ENCODE results near the gene DDIT4. TPM values are rescaled to one million over a fixed set of nuclear protein-coding genes. Genes with fewer than 3 reads are reported as not detected.

Gene DDIT4
- total and polyA plus RNA-seq, 2 of the 8 experiments (the other 6 are each of a cell fraction or from before 2014, with no cell fraction given): 47.4 to 108 TPM

DNA sequence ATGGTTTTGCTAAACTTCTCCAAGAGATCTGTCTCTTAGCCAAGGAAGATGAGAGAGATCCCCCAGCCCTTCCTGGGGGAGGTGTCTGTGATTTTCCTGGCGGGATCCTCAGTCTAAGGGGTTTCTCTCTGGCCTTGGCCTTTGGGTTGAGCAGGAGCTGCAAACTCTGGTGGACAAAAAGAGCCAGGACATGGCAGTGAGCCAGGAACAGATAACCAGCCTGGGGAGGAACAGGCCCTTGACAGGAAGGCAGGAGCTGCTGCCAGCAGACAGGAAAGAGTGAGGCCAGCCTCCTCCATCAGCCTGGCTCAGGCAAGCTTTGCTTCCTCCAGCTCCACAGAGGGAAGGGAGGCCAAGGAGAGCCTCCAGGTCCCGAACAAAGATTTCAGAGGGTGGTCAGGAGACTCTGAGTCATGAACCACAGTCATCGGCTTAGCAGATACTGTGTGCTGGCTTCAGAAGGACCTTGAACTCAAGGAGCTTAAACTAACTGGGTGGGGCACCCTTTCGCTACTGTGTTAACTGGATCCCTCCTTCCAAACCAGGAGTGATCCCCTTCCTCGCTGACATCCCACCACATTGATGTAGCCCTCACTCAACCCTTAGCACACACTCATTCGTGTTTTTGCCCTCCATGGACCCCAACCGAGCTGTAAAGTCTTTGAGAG is 34.7 kb downstream of the DDIT4 start:
- Histone ChIP-seq H4K91ac (replicated peaks; ENCODE audit: insufficient read length, low read length) (no peak overlapping the region), H2BK12ac (ENCODE audit: low read depth, low read length) (0 out of 2 replicates have a peak overlapping the region, but pooled peaks have one; percentile 28), H3K9me3 (ENCODE audit: insufficient read depth in 2 of 2, low read depth in 1 of 2, low read length in 1 of 2) (no peaks in the 10 kb centered on the region), H3K4me3 (ENCODE audit: extremely low read depth in 1 of 4, insufficient read depth in 2 of 4, low read depth in 3 of 4, low read length in 4 of 4) (no peak overlapping the region), H3K56ac (replicated peaks; ENCODE audit: insufficient read length, low read depth, low read length) (no peak overlapping the region), H2AFZ (ENCODE audit: low read length) (no peak overlapping the region; the same call in 1 of the 2 replicates), H4K8ac (ENCODE audit: extremely low read depth, insufficient read depth, low read length) (no peak overlapping the region; the same call in 1 of the 2 replicates), H3K4ac (replicated peaks; ENCODE audit: insufficient read length, low read depth, low read length) (no peak overlapping the region), H3K23me2 (ENCODE audit: low read depth, low read length) (no peaks in the 10 kb centered on the region), H3K27ac (ENCODE audit: low read depth, low read length) (no peak overlapping the region), H3K4me1 (replicated peaks in 1 of 4; ENCODE audit: control insufficient read depth in 3 of 4, insufficient read depth in 4 of 4, low read length in 3 of 4) (peaks cover 0 to 14% (median 12%) of the 10 kb centered on the region in 4 experiments; a peak in 6 of 7 replicates), H2BK15ac (ENCODE audit: low read length) (0 out of 2 replicates have a peak overlapping the region, but pooled peaks have one; percentile 0), H4K20me1 (replicated peaks in 1 of 2; ENCODE audit: control insufficient read depth in 1 of 2, insufficient read depth in 2 of 2, low read length in 2 of 2) (no peaks in the 10 kb centered on the region), H2BK5ac (ENCODE audit: low read depth, low read length) (peak overlapping the region; percentile 31; the same call in 1 of the 2 replicates), H2BK20ac (ENCODE audit: low read length) (0 out of 2 replicates have a peak overlapping the region, but pooled peaks have one; percentile 5), H4K5ac (ENCODE audit: insufficient read length, low read depth, low read length) (no peak overlapping the region), H3K18ac (ENCODE audit: extremely low read depth, low read length) (no peak overlapping the region), H3K27me3 (replicated peaks in 1 of 4; ENCODE audit: control insufficient read depth in 3 of 4, extremely low read depth in 1 of 4, insufficient read depth in 3 of 4, low read length in 3 of 4) (peaks cover 0 to 3% (median 0%) of the 10 kb centered on the region in 4 experiments; a peak in 1 of 7 replicates), H3K14ac (ENCODE audit: insufficient read length) (no peak overlapping the region), H3K79me1 (ENCODE audit: low read depth, low read length) (no peaks in the 10 kb centered on the region), H3K9ac (replicated peaks in 1 of 4; ENCODE audit: extremely low read depth in 1 of 4, low read depth in 3 of 4, low read length in 3 of 4) (no peak overlapping the region), H3K36me3 (ENCODE audit: control insufficient read depth in 2 of 4, insufficient read depth in 4 of 4, low read length in 3 of 4) (no peaks in the 10 kb centered on the region), H3K4me2 (ENCODE audit: insufficient read depth in 1 of 2, low read depth in 2 of 2, low read length in 2 of 2) (no peak overlapping the region), H2AK5ac (ENCODE audit: low read depth, low read length) (no peak overlapping the region), H3K79me2 (ENCODE audit: control insufficient read depth in 1 of 2, insufficient read depth in 2 of 2, low read length in 2 of 2) (no peaks in the 10 kb centered on the region), H2BK120ac (replicated peaks; ENCODE audit: low read depth, low read length) (no peak overlapping the region), H3K23ac (ENCODE audit: insufficient read length) (no peak overlapping the region)
- CTCF ChIA-PET (ENCODE audit: partially characterized antibody): interaction anchor here (0.5 to 1.6 kb wide), 6 partner anchors 20 to 1978 kb away, joined by 3 to 9 read pairs (median 5); no protein-coding TSS in a partner anchor
- POLR2A ChIA-PET (ENCODE audit: partially characterized antibody): interaction anchor here (0.8 to 39.2 kb wide), 6 partner anchors 12 to 32 kb away, joined by 3 to 895 read pairs (median 8); partner anchors contain the start of gene DDIT4
- WGBS, 2 experiments (ENCODE audit: extremely low coverage in 1 of 2, insufficient coverage in 1 of 2, insufficient read length in 1 of 2, insufficient replicate concordance in 2 of 2, low coverage in 1 of 2, low lambda C conversion rate in 2 of 2, missing lambda C conversion rate in 1 of 2): 75% methylated on average over 7 of the region's 7 CpGs; no CpG with 5 or more reads in 1 of the 2 experiments
- no peak for DNase-seq (ENCODE audit: low read depth in 1 of 2, low spot score in 2 of 2)
- no peak for FAIRE-seq
- no peak for TF ChIP-seq CBX5 (IDR thresholded peaks at IDR 0.05; ENCODE audit: low read depth, low read length)
- TF ChIP-seq, protein P1, sequence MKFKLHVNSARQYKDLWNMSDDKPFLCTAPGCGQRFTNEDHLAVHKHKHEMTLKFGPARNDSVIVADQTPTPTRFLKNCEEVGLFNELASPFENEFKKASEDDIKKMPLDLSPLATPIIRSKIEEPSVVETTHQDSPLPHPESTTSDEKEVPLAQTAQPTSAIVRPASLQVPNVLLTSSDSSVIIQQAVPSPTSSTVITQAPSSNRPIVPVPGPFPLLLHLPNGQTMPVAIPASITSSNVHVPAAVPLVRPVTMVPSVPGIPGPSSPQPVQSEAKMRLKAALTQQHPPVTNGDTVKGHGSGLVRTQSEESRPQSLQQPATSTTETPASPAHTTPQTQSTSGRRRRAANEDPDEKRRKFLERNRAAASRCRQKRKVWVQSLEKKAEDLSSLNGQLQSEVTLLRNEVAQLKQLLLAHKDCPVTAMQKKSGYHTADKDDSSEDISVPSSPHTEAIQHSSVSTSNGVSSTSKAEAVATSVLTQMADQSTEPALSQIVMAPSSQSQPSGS (IDR thresholded peaks at IDR 0.05; ENCODE audit: low read length): no peak
- TF ChIP-seq EGR1 (IDR thresholded peaks at IDR 0.05; ENCODE audit: borderline replicate concordance, low read depth, low read length): no peak
- TF ChIP-seq FOSL1 (IDR thresholded peaks at IDR 0.05; ENCODE audit: insufficient read depth, low read depth, low read length): no peak
- TF ChIP-seq ASH2L (IDR thresholded peaks at IDR 0.05; ENCODE audit: low read length): no peak
- no peak for TF ChIP-seq BACH1 (IDR thresholded peaks at IDR 0.05; ENCODE audit: low read length)
- TF ChIP-seq POLR2AphosphoS5 (IDR thresholded peaks at IDR 0.05; ENCODE audit: low read depth, low read length): no peak
- TF ChIP-seq CHD1 (IDR thresholded peaks at IDR 0.05; ENCODE audit: low read depth, low read length): no peak
- TF ChIP-seq, protein P2, sequence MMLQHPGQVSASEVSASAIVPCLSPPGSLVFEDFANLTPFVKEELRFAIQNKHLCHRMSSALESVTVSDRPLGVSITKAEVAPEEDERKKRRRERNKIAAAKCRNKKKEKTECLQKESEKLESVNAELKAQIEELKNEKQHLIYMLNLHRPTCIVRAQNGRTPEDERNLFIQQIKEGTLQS (IDR thresholded peaks at IDR 0.05; ENCODE audit: insufficient read depth, low read depth, low read length): no peak
- TF ChIP-seq NANOG (IDR thresholded peaks at IDR 0.05; ENCODE audit: insufficient read depth, low read depth, low read length, poor library complexity, severe bottlenecking): no peak

All from H1 (cell line).